ENCODE data around the gene SLC39A9.

The SLC39A9 gene, protein sequence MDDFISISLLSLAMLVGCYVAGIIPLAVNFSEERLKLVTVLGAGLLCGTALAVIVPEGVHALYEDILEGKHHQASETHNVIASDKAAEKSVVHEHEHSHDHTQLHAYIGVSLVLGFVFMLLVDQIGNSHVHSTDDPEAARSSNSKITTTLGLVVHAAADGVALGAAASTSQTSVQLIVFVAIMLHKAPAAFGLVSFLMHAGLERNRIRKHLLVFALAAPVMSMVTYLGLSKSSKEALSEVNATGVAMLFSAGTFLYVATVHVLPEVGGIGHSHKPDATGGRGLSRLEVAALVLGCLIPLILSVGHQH

DNA sequence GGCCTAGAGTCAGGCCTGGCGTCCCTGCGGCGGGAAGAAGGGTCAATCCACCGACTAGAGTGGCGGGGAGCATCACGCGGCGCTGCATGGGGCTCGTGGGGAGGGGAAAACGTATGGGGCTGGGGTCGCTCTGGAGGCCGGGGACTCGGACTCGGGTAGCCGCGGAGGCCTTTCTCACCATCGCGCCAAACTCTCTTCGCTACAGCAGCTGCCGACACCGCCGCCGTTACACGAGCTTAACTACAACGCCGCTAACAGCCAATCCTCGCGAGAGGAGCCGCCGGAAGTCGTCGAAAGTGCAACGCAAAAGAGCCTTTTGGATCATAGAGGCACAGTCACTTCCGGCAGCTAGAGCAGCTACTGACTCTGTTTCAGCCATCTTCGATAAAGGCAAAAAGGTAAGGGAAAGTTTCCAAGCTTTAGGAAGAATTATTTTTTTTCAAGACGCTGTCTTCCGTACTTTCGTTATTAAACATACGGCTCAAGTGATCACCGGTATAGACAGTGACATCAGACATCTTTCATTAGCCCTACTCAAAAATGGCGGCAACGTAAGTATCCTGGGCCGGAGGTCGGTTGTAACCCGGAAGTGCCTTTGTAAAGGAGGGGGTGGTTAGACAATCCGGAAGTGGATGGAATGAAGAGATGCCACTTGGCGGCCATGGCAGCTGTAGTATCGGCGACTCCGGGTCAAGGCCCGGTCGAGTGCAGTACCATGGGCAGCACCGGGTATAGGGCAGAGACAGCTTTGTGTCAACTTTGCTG is at the start of gene SLC39A9, which contains the start of gene ERH:
TSS of gene SLC39A9 (plus strand) at position 640 of the 765 bp plus-strand sequence. CDS start 678 bp downstream, outside the sequence.
TSS of gene ERH (minus strand) at position 247 of the 765 bp plus-strand sequence. CDS start at position 181, 66 bp downstream.
- DNase-seq (ENCODE audit: low spot score): peak; percentile 97

DNA sequence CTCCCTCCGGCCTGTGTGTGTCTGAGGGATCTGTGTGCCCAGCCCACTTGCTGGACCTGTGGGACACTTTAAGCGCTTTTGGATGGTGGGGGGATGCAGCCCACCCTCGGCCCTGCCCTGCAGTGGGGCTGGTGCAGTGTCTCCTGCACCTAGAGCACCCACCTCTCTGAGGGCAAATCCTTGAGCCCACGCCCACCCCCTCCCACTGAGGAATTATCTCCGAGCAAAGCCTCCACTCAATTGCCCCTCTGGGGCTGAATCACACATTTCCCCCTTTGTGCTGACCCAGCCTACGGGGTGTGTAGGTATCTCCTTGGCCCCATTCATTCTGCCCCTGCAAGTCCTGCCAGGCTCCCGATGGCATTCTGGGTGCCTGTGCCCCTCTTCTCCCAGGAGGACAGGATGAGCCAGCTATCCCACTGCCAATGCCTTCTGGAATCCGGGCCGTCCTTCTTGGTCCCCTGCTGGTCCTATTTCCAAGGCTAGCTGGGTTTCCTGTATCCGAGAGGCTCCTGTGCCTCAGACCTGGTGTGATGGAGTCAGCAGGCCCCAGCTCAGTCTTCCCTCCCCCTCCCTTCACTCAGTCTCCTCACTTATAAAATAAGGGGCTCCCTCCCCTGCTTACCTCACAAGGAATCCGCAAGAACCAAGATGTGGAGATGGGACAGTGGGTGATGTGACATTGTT is 49.3 kb upstream of the SLC39A9 start:
- DNase-seq (ENCODE audit: low spot score): no peak

DNA sequence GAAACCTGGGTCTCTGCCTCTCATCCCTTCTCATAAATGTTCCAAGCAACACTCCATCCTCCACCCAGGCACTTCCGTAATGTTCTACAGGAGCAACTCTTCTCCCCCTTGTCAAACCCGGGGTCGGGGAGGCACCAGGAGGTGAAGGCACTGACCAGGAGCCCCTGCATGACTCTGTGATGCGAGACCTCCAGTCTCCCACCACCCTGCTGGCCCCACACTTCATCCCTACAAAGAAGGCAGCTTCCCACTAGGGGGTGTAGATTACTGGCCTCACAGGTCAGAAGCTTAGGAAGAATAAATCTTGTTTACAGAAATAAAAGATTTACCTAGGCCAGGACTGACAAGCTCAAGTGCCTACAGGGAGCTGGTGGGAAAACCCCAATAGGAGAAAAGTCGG is 47.6 kb upstream of the SLC39A9 start:
- no peak for DNase-seq (ENCODE audit: low spot score)

DNA sequence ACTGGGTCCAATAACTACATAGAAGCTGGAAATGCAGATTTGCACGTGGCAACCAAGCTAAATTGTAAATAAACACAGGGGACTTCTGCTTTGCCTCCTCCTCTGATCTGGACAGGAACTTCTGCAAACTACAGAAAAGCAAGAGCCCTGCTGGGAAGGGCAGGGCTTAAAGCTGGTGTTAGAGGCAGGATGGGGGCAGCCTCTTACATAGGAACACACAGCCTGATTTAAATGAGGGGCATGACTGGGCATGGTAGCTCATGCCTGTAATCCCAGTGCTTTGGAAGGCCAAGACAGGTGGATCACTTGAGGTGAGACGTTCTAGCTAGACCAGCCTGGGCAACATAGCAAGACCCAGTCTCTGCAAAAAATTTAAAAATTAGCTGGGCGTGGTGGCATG is 47.1 kb upstream of the SLC39A9 start:
- DNase-seq (ENCODE audit: low spot score): no peak

DNA sequence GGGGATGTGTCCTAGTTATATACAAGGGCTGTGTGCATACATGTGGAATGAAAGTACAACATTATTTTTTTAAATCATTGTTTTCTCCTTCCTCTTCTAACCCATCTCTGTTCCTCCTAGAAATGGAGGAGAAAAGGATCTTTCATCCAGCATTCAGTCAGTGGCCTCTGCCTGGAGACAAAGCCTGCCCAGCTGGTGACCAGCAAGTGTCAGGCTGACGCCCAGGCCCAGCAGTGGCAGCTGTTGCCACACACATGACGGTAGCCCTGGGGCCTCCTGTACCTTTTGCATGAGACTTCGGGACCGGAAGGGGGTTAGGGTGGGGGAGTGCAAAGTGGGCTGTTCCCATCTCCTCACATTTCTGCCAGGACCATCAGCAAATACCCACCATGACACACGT is 46.6 kb upstream of the SLC39A9 start:
- DNase-seq (ENCODE audit: low spot score): no peak

DNA sequence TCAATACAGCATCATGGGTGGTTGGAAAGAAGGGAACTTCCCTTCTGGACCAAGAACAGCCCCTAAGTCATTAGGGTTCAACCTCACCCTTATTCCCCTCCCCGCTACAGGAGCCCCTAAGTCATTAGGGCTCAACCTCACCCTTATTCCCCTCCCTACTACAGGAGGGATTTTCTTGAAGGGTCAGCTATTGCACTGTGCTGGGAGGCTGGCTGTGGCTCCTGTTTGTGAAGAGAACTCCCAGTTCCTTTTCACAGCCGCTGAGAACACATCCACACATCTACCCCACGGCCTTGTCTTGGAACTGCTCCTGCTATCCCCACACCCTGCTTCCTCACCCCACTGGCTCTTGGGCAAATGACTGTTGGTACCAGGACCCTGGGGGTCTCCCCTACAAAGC is 45.3 kb upstream of the SLC39A9 start:
- no peak for DNase-seq (ENCODE audit: low spot score)

DNA sequence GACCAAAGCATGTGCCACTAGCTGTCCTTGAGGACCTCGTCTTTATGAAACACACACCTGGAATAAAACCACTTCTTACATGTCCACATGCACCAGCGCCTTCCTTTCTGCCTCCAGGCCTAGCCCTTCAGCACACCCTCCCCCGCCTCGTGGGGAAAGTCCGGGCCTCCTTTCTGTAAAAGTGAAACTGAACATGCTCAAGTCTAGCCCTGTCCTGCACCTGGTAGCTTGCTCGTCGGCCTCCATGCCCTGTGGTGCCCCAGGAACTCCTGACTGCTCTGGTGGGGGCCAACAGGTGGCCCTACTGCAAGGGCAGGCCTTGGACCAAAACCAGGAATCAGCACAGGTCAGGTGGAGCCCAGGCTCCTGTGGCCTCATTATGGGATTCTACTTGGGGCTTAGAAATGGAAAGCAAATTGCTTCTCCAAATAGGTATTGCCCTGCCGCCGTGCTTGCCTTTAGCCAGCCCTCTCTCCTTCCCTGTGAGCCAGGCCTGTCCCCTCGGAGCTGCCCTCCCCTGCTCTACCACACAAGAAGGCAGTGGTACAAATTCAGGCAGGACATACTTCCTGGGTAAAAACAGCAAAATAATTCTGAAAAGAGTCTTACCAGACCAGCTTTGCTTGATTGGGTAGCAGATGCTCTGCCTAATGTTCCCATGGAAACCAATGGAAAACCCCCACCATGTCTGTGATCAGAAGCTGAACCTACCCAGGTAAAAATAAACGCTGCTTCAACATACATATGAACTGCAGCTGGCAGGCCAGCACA is 43.9 kb upstream of the SLC39A9 start:
- no peak for DNase-seq (ENCODE audit: low spot score)

DNA sequence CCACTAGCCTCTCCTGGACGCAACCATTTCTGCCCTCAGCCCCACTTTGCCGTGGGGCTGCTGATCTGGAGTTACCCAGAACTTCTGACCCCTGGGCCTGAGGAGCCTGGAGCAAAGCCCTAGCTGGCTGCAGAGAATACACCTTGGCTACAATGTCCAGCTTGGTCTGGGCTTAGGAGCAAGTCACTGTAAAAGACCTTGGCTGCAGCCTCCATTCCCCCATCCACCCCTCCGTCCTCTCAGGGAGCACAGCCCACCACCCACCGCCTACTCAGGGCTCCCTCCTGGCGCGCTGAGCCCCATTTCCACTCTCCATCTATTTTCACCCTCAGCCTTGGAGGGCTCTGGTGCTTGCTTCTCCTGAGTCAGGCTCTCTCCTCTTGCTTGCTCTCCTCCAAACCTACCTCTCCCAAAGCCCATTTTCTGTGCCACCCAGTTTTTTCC is 43.3 kb upstream of the SLC39A9 start:
- no peak for DNase-seq (ENCODE audit: low spot score)

DNA sequence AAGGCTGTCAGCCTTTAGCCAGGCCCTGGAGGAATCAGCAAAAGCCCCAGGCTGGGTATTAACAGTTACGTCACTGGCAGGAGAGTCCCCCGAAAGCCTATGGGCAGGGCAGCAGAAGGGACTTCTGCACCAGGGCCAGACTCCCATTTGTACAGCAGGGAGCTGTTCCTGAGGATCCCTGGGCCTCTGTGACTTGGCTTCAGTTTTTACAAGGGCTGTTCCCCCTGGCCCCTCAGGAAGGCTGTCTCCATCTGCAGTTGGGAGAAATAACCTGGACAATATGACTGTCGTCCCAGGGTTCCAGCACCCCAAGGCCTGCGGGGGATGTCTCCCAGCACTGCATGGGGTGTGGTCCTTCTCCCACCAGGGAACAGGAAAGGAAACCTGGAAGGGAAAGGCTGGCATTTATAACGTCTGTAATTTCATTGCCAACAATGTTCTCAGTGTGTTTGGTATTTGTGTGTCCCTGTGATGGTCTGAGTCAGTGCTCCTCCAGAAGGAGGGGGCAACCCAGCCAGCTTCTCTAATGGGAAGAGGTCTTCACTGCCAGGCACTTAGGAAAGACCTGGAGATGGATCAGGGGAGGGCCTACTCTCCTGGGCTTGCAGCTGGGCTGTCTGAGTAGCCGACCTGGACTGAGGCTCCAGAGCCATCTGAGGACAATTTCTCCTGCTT is 42.7 kb upstream of the SLC39A9 start:
- DNase-seq (ENCODE audit: low spot score): peak; percentile 85

DNA sequence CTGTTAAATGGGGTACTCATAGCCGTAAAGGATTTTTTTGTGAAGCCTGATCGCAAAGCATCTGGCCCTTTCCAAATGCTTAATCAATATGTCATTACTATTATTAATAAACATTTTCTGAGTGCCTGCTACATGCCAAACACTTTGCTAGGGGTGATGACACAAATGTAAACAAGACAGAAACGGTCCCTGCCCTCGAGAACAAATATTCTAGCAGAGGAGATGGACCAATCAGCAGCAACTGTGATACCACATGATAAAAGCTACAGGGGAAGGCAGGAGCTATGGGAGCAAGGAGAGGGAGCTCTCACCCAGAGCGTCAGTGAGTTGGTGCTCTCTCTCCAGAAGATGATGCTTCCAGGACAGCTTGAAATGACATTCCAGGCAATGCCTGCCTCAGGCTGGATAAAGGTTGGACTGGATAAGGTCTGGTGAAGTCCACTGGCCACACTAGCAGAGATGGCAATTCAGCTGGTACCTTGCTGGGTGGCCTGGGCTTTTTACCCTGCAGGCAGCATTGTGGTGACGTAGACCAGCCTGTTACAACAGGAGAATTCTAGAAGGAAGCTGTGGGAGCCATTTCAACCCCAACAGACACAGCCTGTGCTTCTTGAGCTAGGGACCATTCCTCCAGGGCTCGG is 41.5 kb upstream of the SLC39A9 start:
- DNase-seq (ENCODE audit: low spot score): no peak

DNA sequence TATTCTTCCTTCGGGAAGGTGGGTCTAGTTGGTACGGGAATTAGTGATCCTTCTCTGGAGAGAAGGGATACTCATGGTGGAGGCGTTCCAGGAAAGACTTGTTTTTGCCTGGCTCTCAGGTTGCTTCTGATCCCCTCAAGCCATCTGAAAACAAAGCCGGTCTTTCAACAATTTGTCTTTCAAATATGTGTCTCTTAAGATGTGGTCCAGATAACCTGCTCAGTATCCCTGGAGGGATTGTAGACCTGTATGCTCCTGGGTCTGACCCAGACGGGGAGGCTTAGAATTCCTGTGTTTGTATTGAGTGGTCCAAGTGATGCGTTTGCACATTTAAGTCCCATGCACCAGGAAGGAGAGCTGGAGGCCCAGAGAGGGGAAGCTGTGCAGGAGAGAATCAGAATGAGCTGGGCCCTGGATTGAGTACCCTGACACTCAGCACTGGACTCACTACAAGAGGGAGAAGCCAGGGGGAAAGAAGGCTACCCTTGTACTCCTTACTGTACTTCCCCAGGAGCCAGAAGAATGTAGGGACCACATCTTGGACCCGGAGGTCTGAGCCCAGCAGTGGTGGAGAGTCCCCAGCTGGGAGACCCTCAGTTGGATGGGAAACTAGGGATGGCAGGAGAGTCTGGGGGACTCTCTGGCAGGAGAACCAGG is 40.8 kb upstream of the SLC39A9 start:
- DNase-seq (ENCODE audit: low spot score): no peak

DNA sequence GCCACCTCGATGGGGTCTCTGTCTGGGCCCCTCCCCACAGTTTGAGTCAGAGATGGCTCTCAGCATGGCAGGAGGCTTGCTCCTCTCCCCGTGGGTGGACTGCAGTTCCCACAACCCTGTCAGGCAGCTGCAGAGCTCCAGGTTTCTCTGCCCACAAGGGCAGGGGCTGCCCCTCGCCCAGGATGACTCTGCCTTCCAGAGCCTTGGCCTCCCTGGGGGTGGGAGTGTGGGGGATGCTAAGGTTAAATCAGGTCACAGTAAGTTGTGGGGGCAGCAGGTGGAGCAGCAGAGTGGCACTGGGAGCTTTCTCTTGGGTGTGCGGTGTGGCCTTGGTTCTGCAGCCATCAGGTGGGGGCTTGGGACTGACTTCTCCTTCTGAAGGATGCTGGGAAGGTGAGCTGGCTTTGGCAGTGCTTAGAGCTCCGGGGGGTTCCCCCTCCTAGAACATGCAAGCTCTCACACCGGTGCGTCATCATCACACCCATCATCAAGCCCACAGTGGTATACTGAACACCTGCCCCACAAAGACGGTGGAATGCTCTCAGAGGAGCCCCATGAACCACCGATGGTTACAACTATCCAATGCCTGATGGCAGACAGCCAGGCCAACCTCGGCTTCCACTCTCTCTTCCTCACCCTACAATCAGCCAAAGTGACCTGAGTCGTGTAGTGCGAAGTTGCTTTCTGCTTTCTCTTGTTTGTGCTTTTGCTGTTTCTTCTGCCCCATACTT is 40.1 kb upstream of the SLC39A9 start:
- DNase-seq (ENCODE audit: low spot score): no peak

DNA sequence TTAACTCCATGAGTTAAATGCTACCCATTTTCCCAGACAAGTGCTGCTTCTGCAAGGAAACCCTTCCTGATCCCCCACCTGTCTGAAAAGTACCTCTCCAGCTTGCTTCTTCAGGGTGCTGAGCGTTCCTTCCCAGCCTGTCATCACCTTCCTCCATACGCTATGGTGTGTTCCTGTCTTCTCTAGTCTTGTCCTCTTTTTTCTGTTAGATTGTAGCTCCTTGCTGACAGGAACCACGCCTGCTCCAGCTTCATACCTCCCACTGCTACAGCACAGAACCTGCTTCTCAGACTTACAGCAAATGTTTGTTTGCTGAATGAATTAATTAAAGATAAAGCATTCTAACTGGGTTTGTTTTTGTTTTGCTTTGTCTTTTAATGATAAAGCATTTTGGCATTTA is 39.5 kb upstream of the SLC39A9 start:
- DNase-seq (ENCODE audit: low spot score): no peak

DNA sequence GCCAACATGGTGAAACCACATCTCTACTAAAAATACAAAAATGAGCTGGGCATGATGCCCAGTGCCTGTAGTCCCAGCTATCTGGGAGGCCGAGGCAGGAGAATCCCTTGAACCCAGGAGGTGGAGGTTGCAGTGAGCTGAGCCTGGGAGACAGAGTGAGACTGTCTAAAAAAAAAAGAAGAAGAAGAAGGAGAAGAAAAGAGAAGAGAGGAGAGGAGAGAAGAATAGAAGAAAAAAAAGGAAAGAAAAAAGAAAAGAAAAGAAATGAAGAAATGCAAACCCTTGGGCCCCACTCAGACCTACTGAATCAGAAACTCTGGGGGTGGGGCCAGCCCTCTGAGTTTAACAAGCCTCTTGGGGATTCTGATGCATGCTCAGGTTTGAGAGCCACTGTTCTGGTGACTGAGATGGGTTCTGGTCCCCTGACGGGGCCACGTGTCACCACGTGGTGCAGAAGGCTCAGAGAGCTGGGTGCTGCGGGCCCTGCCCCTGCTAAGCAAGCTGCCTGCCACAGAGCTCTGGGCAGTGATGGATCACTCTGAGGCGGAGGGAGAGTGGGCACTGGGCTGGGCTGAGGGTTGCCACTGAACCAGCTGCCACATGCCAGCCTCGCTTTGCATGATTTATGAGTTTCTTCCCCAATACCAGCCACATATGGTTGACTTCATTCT is 37.9 kb upstream of the SLC39A9 start:
- DNase-seq (ENCODE audit: low spot score): no peak

DNA sequence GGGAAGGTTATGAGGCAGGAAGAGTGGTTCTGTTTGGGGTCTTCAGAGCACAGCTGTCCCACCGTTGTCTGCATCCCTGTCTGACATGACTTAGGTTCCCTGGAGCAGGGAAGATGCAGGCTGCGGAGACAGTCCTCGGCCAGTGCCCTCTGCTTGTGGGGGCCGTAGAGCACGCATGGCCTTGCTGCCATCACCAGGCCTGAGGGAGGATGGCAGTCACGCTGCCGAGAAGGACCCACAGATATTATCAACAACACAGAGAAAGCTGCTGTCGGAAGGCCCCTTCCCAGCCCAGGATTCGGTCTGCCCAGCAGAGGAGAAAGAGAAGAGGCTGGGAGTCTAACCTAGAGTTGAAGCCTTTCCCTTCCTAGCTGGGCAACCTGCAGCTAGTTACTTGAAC is 35.4 kb upstream of the SLC39A9 start:
- peak; percentile 82 for DNase-seq (ENCODE audit: low spot score)

DNA sequence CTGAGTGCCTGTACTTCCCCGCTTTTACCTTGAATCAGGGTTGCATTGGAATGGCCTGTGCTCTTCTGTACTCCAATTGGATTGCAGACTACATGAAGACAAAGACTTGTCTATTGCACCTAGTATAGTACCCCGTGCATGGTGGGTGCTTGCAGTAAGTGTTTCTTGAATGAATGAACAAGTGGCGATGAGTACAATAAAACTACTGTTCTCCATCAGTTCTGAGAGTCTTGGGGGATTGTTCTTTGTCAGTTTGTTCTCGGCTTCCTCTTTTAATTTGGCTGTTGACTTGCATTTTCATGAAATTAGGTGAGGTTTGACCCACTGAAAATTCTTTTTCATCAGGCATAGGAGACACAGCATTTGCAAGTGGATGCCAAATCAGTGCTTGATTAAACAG is 34.5 kb upstream of the SLC39A9 start:
- DNase-seq (ENCODE audit: low spot score): no peak

DNA sequence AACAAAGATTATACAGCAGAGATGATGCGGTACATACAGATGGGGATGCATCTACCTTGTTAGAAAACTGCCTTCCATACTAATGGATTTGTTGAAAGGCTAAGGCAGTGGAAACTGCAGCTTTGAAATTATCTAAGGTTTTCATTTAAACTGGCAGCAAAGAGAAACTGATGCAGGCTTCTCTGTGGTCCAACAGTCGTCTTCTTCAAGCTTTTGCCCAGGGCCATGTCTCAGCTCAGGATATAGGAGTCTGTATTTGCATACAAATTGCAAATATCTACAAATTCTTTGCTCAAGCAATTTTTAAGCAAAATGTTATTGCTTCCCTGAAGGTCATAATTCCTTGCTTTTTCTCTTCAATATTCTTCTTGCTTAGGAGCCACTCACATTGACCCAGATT is 34.1 kb upstream of the SLC39A9 start:
- DNase-seq (ENCODE audit: low spot score): no peak

DNA sequence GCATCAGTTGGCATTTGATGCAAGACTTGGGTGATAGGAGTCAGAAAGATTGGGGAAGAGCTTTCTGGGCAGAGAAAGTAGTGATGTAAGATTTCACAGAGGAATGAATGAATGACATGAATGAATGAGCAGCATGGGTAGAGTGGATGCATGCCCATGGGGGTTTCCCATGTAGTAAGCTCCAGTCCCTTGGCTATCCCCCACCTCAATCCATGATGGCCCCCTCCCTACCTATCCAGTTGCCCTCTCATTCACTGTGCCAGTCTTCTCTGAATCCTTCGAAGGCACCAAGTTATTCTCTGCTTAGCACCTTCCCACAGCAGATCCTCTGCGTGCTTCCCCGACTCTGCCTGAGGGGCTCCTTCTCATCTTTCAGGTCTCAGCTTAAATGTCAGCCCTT is 32.4 kb upstream of the SLC39A9 start:
- DNase-seq (ENCODE audit: low spot score): no peak

DNA sequence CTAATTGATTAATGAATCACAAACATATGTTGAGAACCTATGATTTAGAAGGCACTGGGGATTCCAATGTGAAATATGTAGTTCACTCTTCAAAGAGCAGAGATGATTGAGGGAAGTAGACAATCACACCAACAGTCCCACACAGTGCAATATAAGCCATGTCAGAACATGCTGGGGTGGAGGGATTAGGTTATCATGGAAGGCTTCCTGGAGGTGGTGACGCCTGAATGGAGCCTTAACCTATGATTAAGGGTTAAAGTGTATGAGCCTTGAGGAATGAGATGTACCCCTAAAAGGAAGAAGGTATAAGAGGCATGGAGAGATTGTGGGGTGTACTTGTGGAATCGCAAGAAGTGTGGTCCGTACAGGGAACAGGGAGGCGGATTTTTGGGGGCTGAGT is 31.7 kb upstream of the SLC39A9 start:
- no peak for DNase-seq (ENCODE audit: low spot score)
